Left lung (tissue), 10 donors: ENCODE measurements around the gene GDF2. TPM values are rescaled to one million over a fixed set of nuclear protein-coding genes. Genes with fewer than 3 reads are reported as not detected.

Source experiments
- ATAC-seq: fragments of 200-7000 bp; cut with Tn5 transposase; one replicate; pipeline ENCODE4 v1.9.1; 2020; ENCODE audit warnings: moderate library complexity
- DNase-seq, 4 donors: peaks; one replicate each; pipeline ENCODE4 v3.0.0-alpha.2; 2013 to 2020
- H3K27ac ChIP-seq, 2 donors: fragments of 200-600 bp; sonication (generic) in 1 of 2; one replicate each; pipeline versions ENCODE4 v1.5.0 to v1.8.0; 2020 to 2021
- H3K27me3 ChIP-seq, 2 donors: fragments of 200-600 bp; sonication (generic) in 1 of 2; one replicate each; pipeline versions ENCODE4 v1.5.0 to v1.8.0; 2020 to 2021
- H3K36me3 ChIP-seq, 2 donors: fragments of 200-600 bp; sonication (generic) in 1 of 2; one replicate each; pipeline versions ENCODE4 v1.5.0 to v1.8.0; 2020 to 2021
- H3K4me1 ChIP-seq, 2 donors: fragments of 200-600 bp; one replicate each; pipeline ENCODE4 v1.8.0; 2021
- H3K4me3 ChIP-seq, 2 donors: fragments of 200-600 bp; sonication (generic) in 1 of 2; one replicate each; pipeline versions ENCODE4 v1.5.0 to v1.8.0; 2020 to 2021; ENCODE audit warnings: mild to moderate bottlenecking in 1 of 2
- H3K9me3 ChIP-seq, 2 donors: fragments of 200-600 bp; sonication (generic) in 1 of 2; one replicate each; pipeline versions ENCODE4 v1.5.0 to v1.8.0; 2020 to 2021
- intact Hi-C, 2 donors: fragments of 100-400 bp; cut with DNase I; formaldehyde crosslinking; loops; one replicate each; pipeline versions ENCODE4 v1.11.2 to v1.14.2; 2022
- polyA plus RNA-seq, 6 donors: library from polyadenylated mRNA; unstranded; fragments of 120-200 nt; gene quantifications; one replicate each; pipeline ENCODE4 v1.2.1, GENCODE V29; 2013; ENCODE audit not compliant: insufficient read length in 6 of 6
- total RNA-seq, 2 donors: library from RNA; stranded (reverse); fragmentation: NEBNext Ultra II Directional; extraction: Animal tissue kit (Norgen Biotek cat#: 25700); gene quantifications; one replicate each; pipeline ENCODE4 v1.2.1, GENCODE V29; 2021
- TF ChIP-seq, protein P1 (sequence below), 2 donors: fragments of 200-600 bp; sonication (generic) in 1 of 2; IDR thresholded peaks; one replicate each; pipeline versions ENCODE4 v1.5.0 to v1.8.0; 2021; ENCODE audit warnings: antibody characterized with exemption in 2 of 2
- donor health status: DM: no; HTN: yes; CAD: no.
- donor health status: DM: no; HTN: no; CAD: no.

The GDF2 gene
- total and polyA plus RNA-seq, 8 donors, result 0.20 to 0.39 (median 0.23) TPM; not detected in 2

GRCh38 chr10:47364911-47365310 is 42.7 kb downstream of the GDF2 start:
- TF ChIP-seq, protein P1, sequence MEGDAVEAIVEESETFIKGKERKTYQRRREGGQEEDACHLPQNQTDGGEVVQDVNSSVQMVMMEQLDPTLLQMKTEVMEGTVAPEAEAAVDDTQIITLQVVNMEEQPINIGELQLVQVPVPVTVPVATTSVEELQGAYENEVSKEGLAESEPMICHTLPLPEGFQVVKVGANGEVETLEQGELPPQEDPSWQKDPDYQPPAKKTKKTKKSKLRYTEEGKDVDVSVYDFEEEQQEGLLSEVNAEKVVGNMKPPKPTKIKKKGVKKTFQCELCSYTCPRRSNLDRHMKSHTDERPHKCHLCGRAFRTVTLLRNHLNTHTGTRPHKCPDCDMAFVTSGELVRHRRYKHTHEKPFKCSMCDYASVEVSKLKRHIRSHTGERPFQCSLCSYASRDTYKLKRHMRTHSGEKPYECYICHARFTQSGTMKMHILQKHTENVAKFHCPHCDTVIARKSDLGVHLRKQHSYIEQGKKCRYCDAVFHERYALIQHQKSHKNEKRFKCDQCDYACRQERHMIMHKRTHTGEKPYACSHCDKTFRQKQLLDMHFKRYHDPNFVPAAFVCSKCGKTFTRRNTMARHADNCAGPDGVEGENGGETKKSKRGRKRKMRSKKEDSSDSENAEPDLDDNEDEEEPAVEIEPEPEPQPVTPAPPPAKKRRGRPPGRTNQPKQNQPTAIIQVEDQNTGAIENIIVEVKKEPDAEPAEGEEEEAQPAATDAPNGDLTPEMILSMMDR (IDR thresholded peaks at IDR 0.05), result no peak

DNA sequence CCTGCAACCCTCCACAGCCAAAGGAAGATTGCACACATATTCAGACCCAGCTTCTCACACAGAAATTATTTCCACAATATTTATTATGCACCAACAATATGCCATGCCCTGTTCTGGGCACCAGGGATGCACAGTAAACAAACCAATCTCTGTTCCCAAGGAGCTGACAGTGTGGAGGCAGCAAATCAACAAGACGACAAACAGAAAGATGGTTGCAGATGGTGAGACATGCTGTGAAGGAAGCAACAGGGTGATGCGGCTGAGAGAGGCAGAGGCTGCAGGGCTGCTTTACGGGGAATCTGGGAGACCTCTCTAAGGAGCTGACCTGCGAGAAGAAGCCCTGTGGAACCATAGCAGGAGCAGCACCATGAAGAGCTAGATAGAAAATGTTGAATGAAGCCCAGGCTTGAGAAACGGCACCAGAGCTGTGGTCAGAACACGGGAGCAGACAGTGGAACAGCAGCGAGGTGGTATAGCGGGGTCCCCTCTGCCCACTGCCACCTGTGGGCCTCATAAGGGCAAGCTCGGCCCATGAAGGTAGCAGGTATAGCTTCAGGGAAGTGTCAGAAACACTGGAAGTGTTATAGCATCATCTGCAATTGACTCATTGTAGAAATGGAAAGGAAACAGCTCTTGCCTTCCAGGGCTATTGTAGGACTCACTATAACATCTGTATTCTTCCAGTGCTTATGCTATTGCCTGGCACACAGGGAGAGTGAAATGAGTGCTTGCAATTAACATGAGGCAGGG is 43.4 kb downstream of the GDF2 start:
- no peaks in the 10 kb centered on the region for H3K4me1 ChIP-seq
- H3K4me3 ChIP-seq, result no peak overlapping the region
- TF ChIP-seq, protein P1 (IDR thresholded peaks at IDR 0.05), result no peak
- no peaks in the 10 kb centered on the region for H3K27me3 ChIP-seq
- DNase-seq (no peak), ATAC-seq (no peak)
- H3K27ac ChIP-seq, result no peak overlapping the region
- intact Hi-C loops, result no loop called here
- no peaks in the 10 kb centered on the region for H3K9me3 ChIP-seq
- H3K36me3 ChIP-seq, result no peaks in the 10 kb centered on the region

More at GRCh38 chr10:47364911-47365310, 42.7 kb downstream of the GDF2 start:
- DNase-seq, result no peak
- Histone ChIP-seq H3K27ac (no peak overlapping the region), H3K4me3 (no peak overlapping the region), H3K9me3 (no peaks in the 10 kb centered on the region), H3K4me1 (no peaks in the 10 kb centered on the region), H3K36me3 (no peaks in the 10 kb centered on the region), H3K27me3 (no peaks in the 10 kb centered on the region)
- intact Hi-C loops, result no loop called here
- ATAC-seq, result no peak

DNA sequence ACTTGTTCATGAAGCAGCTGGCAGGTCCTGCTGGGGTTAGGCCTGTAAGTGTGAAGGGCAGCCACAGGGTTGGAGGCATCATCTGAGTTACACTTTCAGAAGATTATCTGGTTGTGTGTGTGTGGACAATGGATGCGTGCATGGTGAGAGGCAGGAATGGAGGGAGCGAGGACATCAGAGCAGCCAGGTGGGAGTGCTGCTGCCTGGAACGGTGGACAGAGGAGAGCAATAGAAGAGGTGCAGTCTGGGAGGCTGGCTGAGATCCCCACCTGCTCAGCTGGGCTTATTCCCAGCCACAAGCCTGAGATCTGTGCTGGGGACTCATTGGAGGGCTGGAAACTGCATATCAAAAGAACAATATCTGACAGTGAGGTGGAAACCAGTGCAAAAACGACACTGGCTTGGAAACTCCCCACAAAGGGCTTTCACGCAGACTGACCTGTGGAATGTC is 44.0 kb downstream of the GDF2 start:
- Histone ChIP-seq H3K36me3 (no peaks in the 10 kb centered on the region), H3K4me3 (no peak overlapping the region), H3K4me1 (no peaks in the 10 kb centered on the region), H3K27me3 (no peaks in the 10 kb centered on the region), H3K27ac (no peak overlapping the region), H3K9me3 (no peaks in the 10 kb centered on the region)
- no peak for DNase-seq
- no peak for ATAC-seq
- intact Hi-C loops, result no loop called here
- TF ChIP-seq, protein P1 (IDR thresholded peaks at IDR 0.05), result no peak

DNA sequence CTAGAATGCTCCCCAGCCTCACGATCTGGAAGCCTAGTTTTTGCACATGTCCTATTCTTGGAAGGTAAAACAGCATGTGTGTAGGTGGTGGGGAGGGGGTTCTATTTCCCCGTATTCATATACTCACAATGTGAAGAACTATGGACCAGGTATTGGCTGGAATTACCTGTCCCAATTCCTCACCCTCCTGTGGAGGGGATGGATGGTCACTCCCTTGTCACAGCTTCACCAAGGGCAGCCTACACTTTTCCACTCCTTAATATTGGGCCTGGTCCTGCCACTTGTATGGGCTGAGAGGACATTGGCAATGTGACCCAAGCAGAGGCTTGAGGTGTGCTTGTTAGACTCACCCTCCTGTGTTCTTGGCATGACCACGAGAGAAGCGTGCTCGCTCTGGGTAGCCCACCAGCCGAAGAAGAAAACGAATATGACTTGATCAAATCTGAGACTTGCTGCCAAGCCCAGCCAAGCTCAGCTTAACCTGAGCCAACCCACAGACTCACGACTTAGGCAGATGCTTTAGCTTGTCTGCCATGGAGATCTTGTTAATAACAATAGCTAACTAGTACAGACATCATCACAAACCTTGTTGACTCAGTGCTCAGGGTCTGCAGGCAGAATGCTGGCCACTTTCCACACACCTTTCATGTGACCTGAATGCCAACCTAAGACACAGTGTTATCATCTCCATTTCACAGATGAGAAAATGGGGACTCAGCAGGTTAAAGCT is 44.6 kb downstream of the GDF2 start:
- H3K4me1 ChIP-seq, result no peaks in the 10 kb centered on the region
- intact Hi-C loops, result no loop called here
- no peaks in the 10 kb centered on the region for H3K27me3 ChIP-seq
- H3K9me3 ChIP-seq, result no peaks in the 10 kb centered on the region
- DNase-seq, result no peak
- no peak for ATAC-seq
- H3K27ac ChIP-seq, result no peak overlapping the region
- H3K4me3 ChIP-seq, result no peak overlapping the region
- TF ChIP-seq, protein P1 (IDR thresholded peaks at IDR 0.05), result no peak
- H3K36me3 ChIP-seq, result no peaks in the 10 kb centered on the region

DNA sequence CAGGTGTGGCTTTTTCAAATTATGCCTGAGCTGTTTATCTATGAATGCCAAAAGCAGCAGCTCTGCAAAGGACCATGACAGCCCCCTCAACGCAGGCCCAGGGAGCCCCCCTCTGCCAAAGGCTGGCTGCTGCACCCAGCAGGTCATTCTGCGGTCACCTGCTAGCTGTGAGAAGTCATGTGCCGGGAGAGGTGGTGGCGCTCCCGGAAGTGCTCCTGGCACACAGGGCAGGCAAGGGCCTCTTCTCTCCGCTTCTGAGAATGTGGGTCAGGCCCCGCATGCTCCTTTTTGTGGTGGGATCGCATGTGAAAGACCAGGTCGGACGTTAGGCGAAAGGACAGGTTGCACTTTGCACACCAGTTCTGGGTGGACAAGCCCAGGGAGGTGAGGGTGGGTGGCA is 45.4 kb downstream of the GDF2 start:
- intact Hi-C loops, result no loop called here
- Histone ChIP-seq H3K27ac (no peak overlapping the region), H3K4me1 (no peaks in the 10 kb centered on the region), H3K36me3 (no peaks in the 10 kb centered on the region), H3K9me3 (no peaks in the 10 kb centered on the region), H3K27me3 (no peaks in the 10 kb centered on the region), H3K4me3 (no peak overlapping the region)
- no peak for DNase-seq
- ATAC-seq, result no peak
- TF ChIP-seq, protein P1 (IDR thresholded peaks at IDR 0.05), result no peak
